Stimulated activated CD4-positive, alpha-beta T cell treated with anti-CD3 and anti-CD28 coated beads, TNF-alpha, amount 100 ng/mL, for 48 hours (primary cell): ENCODE data around the gene PELI3.

Source experiments
- DNase-seq, 3 donors: peaks; one replicate each; pipeline ENCODE4 v3.0.0-alpha.2; 2020; ENCODE audit warnings: low read depth in 3 of 3

Gene PELI3

GRCh38 chr11:66505276-66505816 lies 38.6 kb downstream of the PELI3 start:
- no peak for DNase-seq

- no peak for DNase-seq
Observed at GRCh38 chr11:66509131-66509561, 42.4 kb downstream of the PELI3 start.

GRCh38 chr11:66510271-66510989 lies 43.7 kb downstream of the PELI3 start, which contains the start of gene BBS1:
BBS1 (plus strand) TSS chr11:66510635; CDS start chr11:66510660, 25 bp downstream.
- DNase-seq = peak; percentile 72 to 84 (median 75)

- DNase-seq = no peak
Observed at GRCh38 chr11:66510990-66511339, 44.3 kb downstream of the PELI3 start.

GRCh38 chr11:66523611-66524010 lies 56.9 kb downstream of the PELI3 start:
- no peak for DNase-seq

- no peak for DNase-seq
Observed at GRCh38 chr11:66524304-66525040, 57.8 kb downstream of the PELI3 start.
